Limb (tissue), 2 donors: ENCODE data around the gene GBA3.
A peak's percentile ranks its signal among the peaks of the same experiment; 100 is the strongest.

Experiments
- DNase-seq, 2 donors: peaks; one replicate each; pipeline ENCODE4 v3.0.0-alpha.2; 2016; ENCODE audit errors: extremely low spot score in 2 of 2

The GBA3 gene

GRCh38 chr4:22692736-22693135 lies at the start of gene GBA3:
Gene GBA3 (plus strand): TSS chr4:22692937.
- DNase-seq: no peak

GRCh38 chr4:22643952-22644351 lies 48.8 kb upstream of the GBA3 start:
- DNase-seq: no peak

GRCh38 chr4:22645481-22646182 lies 47.1 kb upstream of the GBA3 start:
- no peak for DNase-seq

- no peak for DNase-seq
These were observed 43.7 kb upstream of the GBA3 start for GRCh38 chr4:22648996-22649395.

GRCh38 chr4:22650771-22651170 lies 42.0 kb upstream of the GBA3 start:
- no peak for DNase-seq

- no peak for DNase-seq
These were observed 39.0 kb upstream of the GBA3 start for GRCh38 chr4:22653752-22654151.

GRCh38 chr4:22661443-22661842 lies 31.3 kb upstream of the GBA3 start:
- DNase-seq: no peak

- DNase-seq: no peak
These were observed 25.3 kb upstream of the GBA3 start for GRCh38 chr4:22667332-22667940.

- DNase-seq: peak in 1 of 2 donors; percentile 60
These were observed 24.4 kb upstream of the GBA3 start for GRCh38 chr4:22668301-22668700.

- DNase-seq: no peak
These were observed 24.0 kb upstream of the GBA3 start for GRCh38 chr4:22668702-22669101.

- DNase-seq: no peak
These were observed 21.8 kb upstream of the GBA3 start for GRCh38 chr4:22670956-22671355.

GRCh38 chr4:22672519-22672918 lies 20.2 kb upstream of the GBA3 start:
- DNase-seq: no peak

GRCh38 chr4:22672944-22673343 lies 19.8 kb upstream of the GBA3 start:
- no peak for DNase-seq

- no peak for DNase-seq
These were observed 18.0 kb upstream of the GBA3 start for GRCh38 chr4:22674700-22675099.

GRCh38 chr4:22676063-22676462 lies 16.7 kb upstream of the GBA3 start:
- DNase-seq: no peak

- DNase-seq: no peak
These were observed 15.0 kb upstream of the GBA3 start for GRCh38 chr4:22677780-22678179.

- peak in 1 of 2 donors; percentile 78 for DNase-seq
These were observed 13.5 kb upstream of the GBA3 start for GRCh38 chr4:22678940-22679854.

GRCh38 chr4:22680065-22680642 lies 12.6 kb upstream of the GBA3 start:
- DNase-seq: peak in 1 of 2 donors; percentile 67

- no peak for DNase-seq
These were observed 9.0 kb upstream of the GBA3 start for GRCh38 chr4:22683726-22684125.

GRCh38 chr4:22686141-22686540 lies 6.6 kb upstream of the GBA3 start:
- DNase-seq: no peak

GRCh38 chr4:22688236-22688635 lies 4.5 kb upstream of the GBA3 start:
- DNase-seq: no peak

GRCh38 chr4:22689428-22689827 lies 3.3 kb upstream of the GBA3 start:
- DNase-seq: no peak
